GM12878 (cell line): ENCODE data around the gene MRGPRF. TPM values are rescaled to one million over a fixed set of nuclear protein-coding genes. Genes with fewer than 3 reads are reported as not detected.

Experiments used
- BACH1 ChIP-seq: fragments of 450-650 bp; IDR thresholded peaks from 2 replicates; pipeline ENCODE4 v1.6.1; 2017; ENCODE audit warnings: mild to moderate bottlenecking, borderline replicate concordance
- CHD2 ChIP-seq: IDR thresholded peaks from 2 replicates; pipeline ENCODE4 v1.6.1; 2011; ENCODE audit warnings: low read depth, low read length, improper control_type of control experiment, borderline replicate concordance
- CREM ChIP-seq: IDR thresholded peaks from 2 replicates; pipeline ENCODE4 v1.6.1; 2014; ENCODE audit warnings: antibody characterized with exemption, low read depth
- DPF2 ChIP-seq: fragments of 450-650 bp; IDR thresholded peaks from 2 replicates; pipeline ENCODE4 v1.6.1; 2017; ENCODE audit warnings: mild to moderate bottlenecking
- IKZF1 ChIP-seq: fragments of 450-650 bp; conservative IDR thresholded peaks from 2 replicates; pipeline ENCODE4 v1.6.1; 2017; ENCODE audit warnings: antibody characterized with exemption, mild to moderate bottlenecking
- KLF5 ChIP-seq: fragments of 450-650 bp; IDR thresholded peaks from 2 replicates; pipeline ENCODE4 v1.6.1; 2014; ENCODE audit warnings: mild to moderate bottlenecking; ENCODE audit not compliant: partially characterized antibody
- MEF2A ChIP-seq: IDR thresholded peaks from 2 replicates; pipeline ENCODE4 v1.6.1; 2011; ENCODE audit warnings: low read depth, mild to moderate bottlenecking, low read length, moderate library complexity; ENCODE audit not compliant: insufficient read depth
- NRF1 ChIP-seq: conservative IDR thresholded peaks from 2 replicates; pipeline ENCODE4 v1.6.1; 2011; ENCODE audit warnings: mild to moderate bottlenecking, low read depth, low read length, improper control_type of control experiment
- POLR2A ChIP-seq: IDR thresholded peaks from 2 replicates; pipeline ENCODE4 v1.6.1; 2011; ENCODE audit warnings: low read depth, mild to moderate bottlenecking, low read length
- POLR2AphosphoS5 ChIP-seq: IDR thresholded peaks from 2 replicates; pipeline ENCODE4 v1.6.1; 2011; ENCODE audit warnings: mild to moderate bottlenecking, low read length, inconsistent platforms
- RFX5 ChIP-seq: IDR thresholded peaks from 2 replicates; pipeline ENCODE4 v1.6.1; 2011; ENCODE audit warnings: low read depth, low read length, improper control_type of control experiment
- SMARCA5 ChIP-seq: fragments of 450-650 bp; IDR thresholded peaks from 2 replicates; pipeline ENCODE4 v1.6.1; 2017; ENCODE audit warnings: mild to moderate bottlenecking
- SP1 ChIP-seq: IDR thresholded peaks from one replicate; pipeline ENCODE4 v1.6.1; 2011; ENCODE audit warnings: low read depth, low read length
- TAF1 ChIP-seq: IDR thresholded peaks from 2 replicates; pipeline ENCODE4 v1.6.1; 2011; ENCODE audit warnings: mild to moderate bottlenecking, low read depth, low read length, borderline replicate concordance
- ZZZ3 ChIP-seq: IDR thresholded peaks from 2 replicates; pipeline ENCODE4 v1.6.1; 2011; ENCODE audit warnings: low read depth; ENCODE audit not compliant: control insufficient read depth, insufficient read length
- polyA plus RNA-seq, 11 experiments: library from polyadenylated mRNA; depleted of rRNA in 4 of 11; unstranded in 6 of 11; stranded (reverse) in 5 of 11; fragments of >200 nt; fragmentation: Nextera tagmentation in 4 of 11; fragmentation: Illumina TruSeq in 1 of 11; extraction: Ambion mirVana in 4 of 11; extraction: Trizol in 1 of 11; gene quantifications; 1 replicate in 1 of 11; 2 replicates in 10 of 11; pipeline versions ENCODE4 v1.2.1 to v1.2.3, GENCODE V29; 2011 to 2016; ENCODE audit warnings: inconsistent platforms in 2 of 11, missing spikeins in 2 of 11, low read depth in 1 of 11
- total RNA-seq, 4 experiments: library from RNA; depleted of rRNA in 3 of 4; stranded (reverse); fragments of >200 nt in 3 of 4; fragmentation: Illumina TruSeq in 1 of 4; extraction: Trizol in 1 of 4; gene quantifications; 2 replicates each; pipeline versions ENCODE4 v1.2.1 to v1.2.3, GENCODE V29; 2013 to 2021
- TF ChIP-seq, protein P1 (sequence below): fragments of 450-650 bp; IDR thresholded peaks from 2 replicates; pipeline ENCODE4 v1.6.1; 2017; ENCODE audit warnings: mild to moderate bottlenecking, moderate library complexity
- TF ChIP-seq, protein P2 (sequence below): IDR thresholded peaks from 2 replicates; pipeline ENCODE4 v1.6.1; 2012; ENCODE audit warnings: improper control_type of control experiment, low read depth, low read length; ENCODE audit not compliant: insufficient replicate concordance
- TF ChIP-seq, protein P3 (sequence below): fragments of 450-650 bp; IDR thresholded peaks from 2 replicates; pipeline ENCODE4 v1.6.1; 2016; ENCODE audit warnings: mild to moderate bottlenecking
- TF ChIP-seq, protein P4 (sequence below): IDR thresholded peaks from 2 replicates; pipeline ENCODE4 v1.6.1; 2011; ENCODE audit warnings: borderline replicate concordance, low read depth, mild to moderate bottlenecking, moderate library complexity, mixed read lengths, low read length; ENCODE audit not compliant: insufficient read depth; ENCODE audit errors: extremely low read length

Gene MRGPRF
- total and polyA plus RNA-seq, 10 of the 15 experiments (the other 5 are each of a cell fraction or from before 2014, with no cell fraction given) = not detected

DNA sequence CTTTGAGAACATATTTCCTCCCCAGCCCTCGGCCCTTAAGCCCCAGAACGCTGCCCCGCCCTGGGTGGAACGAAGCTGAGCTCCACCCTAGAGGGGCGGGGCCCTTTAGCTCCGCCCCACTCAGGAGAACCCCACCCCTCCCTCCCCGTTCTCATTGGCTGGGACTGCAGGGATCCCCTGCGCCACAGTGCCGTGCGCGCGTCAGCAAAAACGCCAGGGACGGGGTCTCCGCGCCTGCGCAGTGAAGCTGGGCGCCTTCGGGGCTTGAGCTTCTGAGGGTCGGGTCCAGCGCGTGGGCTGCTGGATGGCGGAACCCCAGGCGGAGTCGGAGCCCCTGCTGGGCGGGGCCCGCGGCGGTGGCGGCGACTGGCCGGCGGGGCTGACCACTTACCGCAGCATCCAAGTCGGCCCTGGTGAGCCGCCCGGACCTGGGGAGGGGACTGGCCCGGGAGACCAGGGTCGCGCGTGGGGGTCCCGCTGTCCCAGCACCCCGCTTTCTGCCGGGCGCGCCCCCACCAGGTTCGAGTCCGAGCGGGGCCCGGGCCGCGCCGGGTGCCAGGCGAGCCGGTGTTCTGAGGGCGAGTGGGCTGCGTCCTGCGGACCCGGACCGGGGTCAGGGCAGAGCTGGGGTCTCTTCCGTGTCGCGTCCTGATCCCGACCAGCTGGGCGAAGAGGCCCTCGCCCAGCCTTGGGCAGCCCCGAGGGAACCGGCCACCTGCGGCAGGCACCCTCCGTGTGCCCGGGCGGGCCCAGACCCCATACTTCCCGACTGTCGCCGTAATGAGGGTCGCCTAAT, 35.8 kb upstream of the MRGPRF start, which contains the start of gene TPCN2 (continued):
- TF ChIP-seq, protein P1, sequence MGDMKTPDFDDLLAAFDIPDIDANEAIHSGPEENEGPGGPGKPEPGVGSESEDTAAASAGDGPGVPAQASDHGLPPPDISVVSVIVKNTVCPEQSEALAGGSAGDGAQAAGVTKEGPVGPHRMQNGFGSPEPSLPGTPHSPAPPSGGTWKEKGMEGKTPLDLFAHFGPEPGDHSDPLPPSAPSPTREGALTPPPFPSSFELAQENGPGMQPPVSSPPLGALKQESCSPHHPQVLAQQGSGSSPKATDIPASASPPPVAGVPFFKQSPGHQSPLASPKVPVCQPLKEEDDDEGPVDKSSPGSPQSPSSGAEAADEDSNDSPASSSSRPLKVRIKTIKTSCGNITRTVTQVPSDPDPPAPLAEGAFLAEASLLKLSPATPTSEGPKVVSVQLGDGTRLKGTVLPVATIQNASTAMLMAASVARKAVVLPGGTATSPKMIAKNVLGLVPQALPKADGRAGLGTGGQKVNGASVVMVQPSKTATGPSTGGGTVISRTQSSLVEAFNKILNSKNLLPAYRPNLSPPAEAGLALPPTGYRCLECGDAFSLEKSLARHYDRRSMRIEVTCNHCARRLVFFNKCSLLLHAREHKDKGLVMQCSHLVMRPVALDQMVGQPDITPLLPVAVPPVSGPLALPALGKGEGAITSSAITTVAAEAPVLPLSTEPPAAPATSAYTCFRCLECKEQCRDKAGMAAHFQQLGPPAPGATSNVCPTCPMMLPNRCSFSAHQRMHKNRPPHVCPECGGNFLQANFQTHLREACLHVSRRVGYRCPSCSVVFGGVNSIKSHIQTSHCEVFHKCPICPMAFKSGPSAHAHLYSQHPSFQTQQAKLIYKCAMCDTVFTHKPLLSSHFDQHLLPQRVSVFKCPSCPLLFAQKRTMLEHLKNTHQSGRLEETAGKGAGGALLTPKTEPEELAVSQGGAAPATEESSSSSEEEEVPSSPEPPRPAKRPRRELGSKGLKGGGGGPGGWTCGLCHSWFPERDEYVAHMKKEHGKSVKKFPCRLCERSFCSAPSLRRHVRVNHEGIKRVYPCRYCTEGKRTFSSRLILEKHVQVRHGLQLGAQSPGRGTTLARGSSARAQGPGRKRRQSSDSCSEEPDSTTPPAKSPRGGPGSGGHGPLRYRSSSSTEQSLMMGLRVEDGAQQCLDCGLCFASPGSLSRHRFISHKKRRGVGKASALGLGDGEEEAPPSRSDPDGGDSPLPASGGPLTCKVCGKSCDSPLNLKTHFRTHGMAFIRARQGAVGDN = peak; percentile 37; the same call in 1 of the 2 replicates
- TF ChIP-seq ZZZ3 = no peak
- peak; percentile 60; the same call in 1 of the 2 replicates for TF ChIP-seq TAF1
- peak; percentile 48; the same call in 1 of the 2 replicates for TF ChIP-seq RFX5
- TF ChIP-seq, protein P2, sequence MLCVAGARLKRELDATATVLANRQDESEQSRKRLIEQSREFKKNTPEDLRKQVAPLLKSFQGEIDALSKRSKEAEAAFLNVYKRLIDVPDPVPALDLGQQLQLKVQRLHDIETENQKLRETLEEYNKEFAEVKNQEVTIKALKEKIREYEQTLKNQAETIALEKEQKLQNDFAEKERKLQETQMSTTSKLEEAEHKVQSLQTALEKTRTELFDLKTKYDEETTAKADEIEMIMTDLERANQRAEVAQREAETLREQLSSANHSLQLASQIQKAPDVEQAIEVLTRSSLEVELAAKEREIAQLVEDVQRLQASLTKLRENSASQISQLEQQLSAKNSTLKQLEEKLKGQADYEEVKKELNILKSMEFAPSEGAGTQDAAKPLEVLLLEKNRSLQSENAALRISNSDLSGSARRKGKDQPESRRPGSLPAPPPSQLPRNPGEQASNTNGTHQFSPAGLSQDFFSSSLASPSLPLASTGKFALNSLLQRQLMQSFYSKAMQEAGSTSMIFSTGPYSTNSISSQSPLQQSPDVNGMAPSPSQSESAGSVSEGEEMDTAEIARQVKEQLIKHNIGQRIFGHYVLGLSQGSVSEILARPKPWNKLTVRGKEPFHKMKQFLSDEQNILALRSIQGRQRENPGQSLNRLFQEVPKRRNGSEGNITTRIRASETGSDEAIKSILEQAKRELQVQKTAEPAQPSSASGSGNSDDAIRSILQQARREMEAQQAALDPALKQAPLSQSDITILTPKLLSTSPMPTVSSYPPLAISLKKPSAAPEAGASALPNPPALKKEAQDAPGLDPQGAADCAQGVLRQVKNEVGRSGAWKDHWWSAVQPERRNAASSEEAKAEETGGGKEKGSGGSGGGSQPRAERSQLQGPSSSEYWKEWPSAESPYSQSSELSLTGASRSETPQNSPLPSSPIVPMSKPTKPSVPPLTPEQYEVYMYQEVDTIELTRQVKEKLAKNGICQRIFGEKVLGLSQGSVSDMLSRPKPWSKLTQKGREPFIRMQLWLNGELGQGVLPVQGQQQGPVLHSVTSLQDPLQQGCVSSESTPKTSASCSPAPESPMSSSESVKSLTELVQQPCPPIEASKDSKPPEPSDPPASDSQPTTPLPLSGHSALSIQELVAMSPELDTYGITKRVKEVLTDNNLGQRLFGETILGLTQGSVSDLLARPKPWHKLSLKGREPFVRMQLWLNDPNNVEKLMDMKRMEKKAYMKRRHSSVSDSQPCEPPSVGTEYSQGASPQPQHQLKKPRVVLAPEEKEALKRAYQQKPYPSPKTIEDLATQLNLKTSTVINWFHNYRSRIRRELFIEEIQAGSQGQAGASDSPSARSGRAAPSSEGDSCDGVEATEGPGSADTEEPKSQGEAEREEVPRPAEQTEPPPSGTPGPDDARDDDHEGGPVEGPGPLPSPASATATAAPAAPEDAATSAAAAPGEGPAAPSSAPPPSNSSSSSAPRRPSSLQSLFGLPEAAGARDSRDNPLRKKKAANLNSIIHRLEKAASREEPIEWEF = no peak
- TF ChIP-seq BACH1 = peak; percentile 91
- no peak for TF ChIP-seq KLF5
- TF ChIP-seq POLR2AphosphoS5 = peak; percentile 62; the same call in 1 of the 2 replicates
- TF ChIP-seq DPF2 = peak; percentile 73
- TF ChIP-seq CHD2 = no peak
- TF ChIP-seq SMARCA5 = 0 out of 2 replicates have a peak, but pooled peaks have one; percentile 16
- TF ChIP-seq, protein P3, sequence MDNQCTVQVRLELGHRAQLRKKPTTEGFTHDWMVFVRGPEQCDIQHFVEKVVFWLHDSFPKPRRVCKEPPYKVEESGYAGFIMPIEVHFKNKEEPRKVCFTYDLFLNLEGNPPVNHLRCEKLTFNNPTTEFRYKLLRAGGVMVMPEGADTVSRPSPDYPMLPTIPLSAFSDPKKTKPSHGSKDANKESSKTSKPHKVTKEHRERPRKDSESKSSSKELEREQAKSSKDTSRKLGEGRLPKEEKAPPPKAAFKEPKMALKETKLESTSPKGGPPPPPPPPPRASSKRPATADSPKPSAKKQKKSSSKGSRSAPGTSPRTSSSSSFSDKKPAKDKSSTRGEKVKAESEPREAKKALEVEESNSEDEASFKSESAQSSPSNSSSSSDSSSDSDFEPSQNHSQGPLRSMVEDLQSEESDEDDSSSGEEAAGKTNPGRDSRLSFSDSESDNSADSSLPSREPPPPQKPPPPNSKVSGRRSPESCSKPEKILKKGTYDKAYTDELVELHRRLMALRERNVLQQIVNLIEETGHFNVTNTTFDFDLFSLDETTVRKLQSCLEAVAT = no peak
- peak; percentile 72 for TF ChIP-seq NRF1
- TF ChIP-seq MEF2A = no peak
- peak; percentile 73 for TF ChIP-seq SP1
- TF ChIP-seq, protein P4, sequence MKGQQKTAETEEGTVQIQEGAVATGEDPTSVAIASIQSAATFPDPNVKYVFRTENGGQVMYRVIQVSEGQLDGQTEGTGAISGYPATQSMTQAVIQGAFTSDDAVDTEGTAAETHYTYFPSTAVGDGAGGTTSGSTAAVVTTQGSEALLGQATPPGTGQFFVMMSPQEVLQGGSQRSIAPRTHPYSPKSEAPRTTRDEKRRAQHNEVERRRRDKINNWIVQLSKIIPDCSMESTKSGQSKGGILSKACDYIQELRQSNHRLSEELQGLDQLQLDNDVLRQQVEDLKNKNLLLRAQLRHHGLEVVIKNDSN = no peak
- TF ChIP-seq CREM = peak; percentile 79
- peak; percentile 52 for TF ChIP-seq IKZF1
- peak; percentile 79 for TF ChIP-seq POLR2A
